Osteoblast (primary cell): ENCODE results near the gene DAP. TPM values are rescaled to one million over a fixed set of nuclear protein-coding genes. Genes with fewer than 3 reads are reported as not detected.

ENCODE experiments used
- DNase-seq: peaks from one replicate; pipeline ENCODE4 v3.0.0; 2011; ENCODE audit warnings: low spot score, mixed read lengths; ENCODE audit not compliant: insufficient read length; ENCODE audit errors: missing footprints
- H2AFZ ChIP-seq: 2 replicates; pipeline ENCODE4 v1.6.0; 2011; ENCODE audit warnings: mild to moderate bottlenecking, low read length
- H3K27ac ChIP-seq: 2 replicates; pipeline ENCODE4 v1.5.1; 2011; ENCODE audit warnings: mild to moderate bottlenecking, low read depth, low read length, moderate library complexity
- H3K27me3 ChIP-seq: 2 replicates; pipeline ENCODE4 v1.6.0; 2012; ENCODE audit warnings: mild to moderate bottlenecking, control low read depth, inconsistent platforms, low read length, moderate library complexity; ENCODE audit not compliant: insufficient read depth
- H3K36me3 ChIP-seq: 2 replicates; pipeline ENCODE4 v1.5.1; 2011; ENCODE audit warnings: mild to moderate bottlenecking, low read length, control low read depth, moderate library complexity; ENCODE audit not compliant: insufficient read depth
- H3K4me1 ChIP-seq: 2 replicates; pipeline ENCODE4 v1.5.1; 2011; ENCODE audit warnings: mild to moderate bottlenecking, low read length, control low read depth, moderate library complexity; ENCODE audit not compliant: insufficient read depth
- H3K4me2 ChIP-seq: 2 replicates; pipeline ENCODE4 v1.6.0; 2011; ENCODE audit warnings: mild to moderate bottlenecking, low read length; ENCODE audit not compliant: insufficient read depth
- H3K4me3 ChIP-seq: fragments of 200-600 bp; sonication (generic); 3 replicates; pipeline ENCODE4 v1.5.1; 2012; ENCODE audit warnings: mild to moderate bottlenecking, low read length, inconsistent platforms; ENCODE audit not compliant: insufficient read depth
- H3K79me2 ChIP-seq: 2 replicates; pipeline ENCODE4 v1.6.0; 2012; ENCODE audit warnings: mild to moderate bottlenecking, low read length, control low read depth, inconsistent platforms; ENCODE audit not compliant: insufficient read depth
- H3K9me3 ChIP-seq: 2 replicates; pipeline ENCODE4 v1.5.1; 2011; ENCODE audit warnings: low read depth, low read length, control low read depth
- H4K20me1 ChIP-seq: 2 replicates; pipeline ENCODE4 v1.6.0; 2012; ENCODE audit warnings: mild to moderate bottlenecking, low read length, control low read depth; ENCODE audit not compliant: insufficient read depth
- CTCF ChIP-seq: IDR thresholded peaks from 2 replicates; pipeline ENCODE4 v1.5.1; 2011; ENCODE audit warnings: mild to moderate bottlenecking, low read depth, low read length, moderate library complexity; ENCODE audit errors: extremely low read depth
- total RNA-seq: library from RNA; depleted of rRNA; stranded (reverse); fragments of >200 nt; gene quantifications from 2 replicates; pipeline ENCODE4 v1.2.3, GENCODE V29; 2012

DAP gene
- total RNA-seq, 1 donor = 31.1 TPM

- Histone ChIP-seq H3K27me3 (no peaks in the 10 kb centered on the region), H3K36me3 (peaks cover 9% of the 10 kb centered on the region), H4K20me1 (peaks cover 15% of the 10 kb centered on the region), H3K79me2 (peaks cover 32% of the 10 kb centered on the region), H3K27ac (no peak overlapping the region), H3K4me2 (no peak overlapping the region), H2AFZ (no peak overlapping the region), H3K9me3 (no peaks in the 10 kb centered on the region), H3K4me3 (no peak overlapping the region), H3K4me1 (peaks cover 17% of the 10 kb centered on the region)
- no peak for DNase-seq
- no peak for TF ChIP-seq CTCF
These were observed 31.0 kb downstream of the DAP start for GRCh38 chr5:10730043-10730351.

- no peak for DNase-seq
- H3K36me3 ChIP-seq = peaks cover 9% of the 10 kb centered on the region
- H3K4me1 ChIP-seq = peaks cover 22% of the 10 kb centered on the region
These were observed 31.6 kb downstream of the DAP start for GRCh38 chr5:10729320-10730042.

GRCh38 chr5:10728679-10729078, 32.4 kb downstream of the DAP start:
- no peak for TF ChIP-seq CTCF

More at GRCh38 chr5:10729320-10730042, 31.6 kb downstream of the DAP start:
- Histone ChIP-seq H3K9me3 (no peaks in the 10 kb centered on the region), H3K27ac (no peak overlapping the region), H3K4me2 (no peak overlapping the region), H3K27me3 (no peaks in the 10 kb centered on the region), H3K4me3 (no peak overlapping the region), H3K79me2 (peaks cover 29% of the 10 kb centered on the region), H4K20me1 (peaks cover 13% of the 10 kb centered on the region), H2AFZ (no peak overlapping the region)
- TF ChIP-seq CTCF = no peak

GRCh38 chr5:10727861-10728260, 33.2 kb downstream of the DAP start:
- no peaks in the 10 kb centered on the region for H3K9me3 ChIP-seq
- H4K20me1 ChIP-seq = peaks cover 8% of the 10 kb centered on the region
- H3K27ac ChIP-seq = no peak overlapping the region
- H3K4me3 ChIP-seq = no peak overlapping the region
- H2AFZ ChIP-seq = no peak overlapping the region
- H3K27me3 ChIP-seq = no peaks in the 10 kb centered on the region
- peaks cover 35% of the 10 kb centered on the region for H3K79me2 ChIP-seq
- no peak for TF ChIP-seq CTCF
- peaks cover 12% of the 10 kb centered on the region for H3K36me3 ChIP-seq
- H3K4me2 ChIP-seq = no peak overlapping the region
- no peak for DNase-seq
- H3K4me1 ChIP-seq = peaks cover 27% of the 10 kb centered on the region

More at GRCh38 chr5:10728679-10729078, 32.4 kb downstream of the DAP start:
- H3K36me3 ChIP-seq = peaks cover 9% of the 10 kb centered on the region
- no peak overlapping the region for H2AFZ ChIP-seq
- H3K9me3 ChIP-seq = no peaks in the 10 kb centered on the region
- no peak overlapping the region for H3K4me2 ChIP-seq
- no peak overlapping the region for H3K4me3 ChIP-seq
- DNase-seq = no peak
- no peak overlapping the region for H3K27ac ChIP-seq
- H3K4me1 ChIP-seq = peaks cover 27% of the 10 kb centered on the region
- peaks cover 8% of the 10 kb centered on the region for H4K20me1 ChIP-seq
- H3K79me2 ChIP-seq = peaks cover 33% of the 10 kb centered on the region
- no peaks in the 10 kb centered on the region for H3K27me3 ChIP-seq
